DMS 273 (cell line): Measurements from ENCODE around the gene RNF126.

Experiments used
- DNase-seq: peaks from one replicate; lab custom pipeline; 2025; ENCODE audit not compliant: unreplicated experiment; lab: John Stamatoyannopoulos, UW

RNF126 gene

DNA sequence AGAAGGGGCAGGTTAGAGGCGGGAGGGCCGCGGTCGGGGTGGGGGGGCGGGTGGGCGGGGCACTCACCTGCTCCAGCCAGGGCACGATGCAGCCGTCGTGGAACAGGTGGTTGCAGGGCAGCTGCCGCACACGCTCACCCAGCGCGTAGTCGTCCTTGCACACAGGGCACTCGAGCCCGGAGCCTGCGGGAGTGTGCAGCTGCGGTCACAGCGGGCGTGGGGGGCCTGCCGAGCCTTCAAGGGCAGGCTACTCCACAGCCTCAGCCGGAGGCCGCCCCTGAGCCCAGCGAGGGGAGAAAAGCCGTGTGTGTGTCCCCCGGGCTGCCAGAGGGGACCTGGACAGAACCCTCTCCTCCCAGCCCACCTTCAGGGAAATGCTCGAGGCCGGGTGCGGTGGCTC, 14.7 kb downstream of the RNF126 start:
- DNase-seq = no peak

DNA sequence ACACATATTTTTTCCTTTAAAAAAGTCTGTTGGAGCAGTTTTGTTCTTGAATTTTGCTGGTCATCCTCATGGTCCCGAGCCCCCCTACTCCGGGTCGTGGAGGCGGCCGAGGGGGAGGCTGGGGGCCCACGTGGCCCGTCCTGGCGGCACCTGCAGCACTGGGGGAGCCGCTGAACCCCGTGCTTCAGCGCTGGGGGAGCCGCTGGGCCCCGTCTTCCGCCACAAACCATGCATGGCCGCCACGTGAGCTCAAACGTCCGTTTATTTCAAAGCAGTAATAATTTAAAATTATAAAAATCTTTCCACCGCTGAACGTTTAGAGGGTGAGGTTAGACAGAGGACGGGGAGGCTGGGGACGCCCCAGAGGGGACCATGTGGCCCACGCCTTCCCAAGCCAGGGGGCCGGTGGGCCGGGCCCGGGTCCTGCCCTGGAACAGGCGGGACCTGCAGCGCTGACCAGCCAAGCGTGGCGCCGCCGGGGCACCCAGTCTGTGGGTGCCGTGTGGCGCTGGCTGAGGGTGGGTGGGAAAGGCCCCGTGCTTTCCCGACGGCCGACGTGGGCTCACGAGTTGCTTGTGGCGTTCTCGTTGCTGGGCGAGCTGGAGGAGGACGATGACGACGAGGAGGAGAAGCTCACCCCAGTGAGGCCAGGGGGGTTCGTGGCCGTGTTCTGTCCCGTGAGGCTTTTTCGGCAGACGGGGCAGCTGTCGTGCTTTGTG, 15.3 kb downstream of the RNF126 start:
- no peak for DNase-seq

DNA sequence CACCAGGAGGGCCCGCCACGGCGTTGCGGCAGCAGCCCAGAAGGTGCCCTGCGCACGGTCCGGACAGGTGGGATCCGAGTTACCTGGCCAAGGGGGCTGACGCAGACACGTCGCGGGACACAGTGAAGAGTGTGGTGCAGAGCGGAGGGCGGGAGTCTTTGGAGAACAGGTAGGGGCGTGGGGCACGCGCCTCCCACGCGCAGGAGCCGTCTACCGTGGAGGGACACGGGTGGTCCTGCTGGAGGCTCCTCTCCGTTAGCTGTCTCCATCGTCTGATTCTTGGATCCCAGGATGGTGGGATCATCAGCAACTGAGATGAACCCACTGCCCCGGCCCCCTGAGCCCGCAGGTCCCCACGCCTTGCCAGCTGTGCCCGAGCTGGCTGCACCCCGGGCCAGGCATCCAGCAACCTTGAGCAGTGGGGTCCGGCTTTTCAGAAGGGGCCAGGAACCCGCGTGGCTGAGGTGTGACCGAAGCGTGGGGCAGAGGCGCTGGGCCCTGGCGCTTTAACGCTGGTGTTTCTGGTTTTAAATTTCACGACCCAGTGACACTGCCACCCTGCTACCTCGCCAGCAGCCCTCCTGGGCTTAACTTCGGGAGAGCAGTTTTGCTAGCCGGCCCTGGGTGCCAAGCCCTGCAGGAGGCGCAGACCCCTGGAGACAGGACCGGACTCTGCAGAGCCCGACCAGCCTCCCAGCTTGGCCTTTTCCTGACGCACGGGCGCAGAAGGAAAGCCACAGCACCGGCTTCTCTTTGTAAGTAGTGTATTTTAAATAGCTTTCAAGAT, 16.0 kb downstream of the RNF126 start:
- DNase-seq = no peak

DNA sequence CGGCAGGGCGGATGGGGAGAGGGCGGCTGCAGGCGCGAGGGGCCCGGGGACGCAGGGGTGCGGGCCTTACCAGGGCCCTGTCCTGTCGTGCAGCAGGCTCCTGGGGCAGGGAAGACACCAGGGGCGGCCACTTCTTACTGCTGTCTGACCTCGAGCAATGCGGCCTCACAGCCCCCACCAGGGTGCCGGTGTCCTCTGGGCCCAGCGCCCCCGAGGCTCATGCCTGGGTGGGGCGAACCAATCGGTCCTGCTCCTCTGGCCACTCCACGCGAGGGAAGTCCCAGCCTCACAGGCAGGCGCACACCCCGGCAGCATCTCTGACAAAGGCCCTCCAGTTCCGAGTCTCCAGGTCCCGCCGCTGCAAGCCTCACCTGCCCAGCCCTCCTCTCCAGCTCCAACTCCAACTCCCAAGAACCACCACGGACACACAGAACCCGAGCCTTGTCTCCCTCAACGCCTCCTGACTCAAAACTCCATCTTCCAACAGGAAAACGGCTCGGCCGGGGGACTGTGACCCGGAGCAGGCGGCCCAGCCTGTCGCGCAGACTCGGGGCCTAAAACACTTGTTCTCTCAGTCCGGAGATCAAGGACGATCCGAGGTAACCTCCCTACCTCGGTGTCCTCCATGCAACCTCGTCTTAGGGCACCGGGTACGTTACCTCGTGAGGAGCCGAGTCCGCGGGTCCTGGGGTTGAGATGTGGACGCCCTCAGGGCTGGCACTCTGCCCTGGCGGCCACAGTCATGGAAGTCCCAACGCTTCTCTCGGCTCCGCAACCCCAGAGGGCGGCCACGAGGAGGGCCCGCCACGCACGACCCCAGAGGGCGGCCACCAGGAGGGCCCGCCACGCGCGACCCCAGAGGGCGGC, 16.9 kb downstream of the RNF126 start:
- DNase-seq = no peak

DNA sequence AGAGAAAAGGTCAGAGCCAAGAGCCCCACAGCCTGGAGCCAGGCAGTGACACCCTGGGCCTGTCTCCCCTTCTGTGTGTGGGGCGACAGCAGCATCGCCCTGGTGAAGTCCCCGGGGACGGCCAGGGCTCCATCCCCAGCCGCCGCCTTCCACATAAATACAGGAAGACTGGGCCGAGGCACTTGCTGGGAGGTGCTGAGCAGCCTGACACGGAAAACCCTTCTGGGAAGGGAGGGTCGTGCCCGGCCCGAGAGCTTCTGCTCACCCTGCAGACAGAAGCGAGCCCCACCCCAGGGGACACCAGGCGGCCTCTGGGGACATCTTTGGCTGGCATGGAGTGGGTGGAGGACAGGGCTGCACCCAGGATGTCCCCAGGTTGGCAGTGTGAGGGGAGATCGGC, 18.2 kb downstream of the RNF126 start:
- DNase-seq = no peak

DNA sequence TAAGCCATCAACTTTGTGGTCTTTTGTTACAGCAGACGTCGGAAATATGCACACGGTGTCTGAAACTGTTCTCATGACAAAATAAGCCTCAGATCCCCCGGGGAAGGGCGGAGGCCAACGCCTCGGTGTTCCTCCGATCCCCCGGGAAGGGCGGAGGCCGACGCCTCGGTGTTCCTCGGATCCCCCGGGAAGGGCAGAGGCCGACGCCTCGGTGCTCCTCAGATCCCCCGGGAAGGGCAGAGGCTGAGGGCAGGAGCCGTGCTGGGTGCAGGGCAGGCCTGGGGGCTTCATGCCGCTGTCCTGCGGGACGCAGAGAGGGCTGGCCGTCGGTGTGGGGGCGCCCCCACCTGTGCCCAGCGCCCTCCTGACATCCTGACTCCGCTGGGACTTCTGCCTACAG, 18.7 kb downstream of the RNF126 start:
- DNase-seq = no peak

DNA sequence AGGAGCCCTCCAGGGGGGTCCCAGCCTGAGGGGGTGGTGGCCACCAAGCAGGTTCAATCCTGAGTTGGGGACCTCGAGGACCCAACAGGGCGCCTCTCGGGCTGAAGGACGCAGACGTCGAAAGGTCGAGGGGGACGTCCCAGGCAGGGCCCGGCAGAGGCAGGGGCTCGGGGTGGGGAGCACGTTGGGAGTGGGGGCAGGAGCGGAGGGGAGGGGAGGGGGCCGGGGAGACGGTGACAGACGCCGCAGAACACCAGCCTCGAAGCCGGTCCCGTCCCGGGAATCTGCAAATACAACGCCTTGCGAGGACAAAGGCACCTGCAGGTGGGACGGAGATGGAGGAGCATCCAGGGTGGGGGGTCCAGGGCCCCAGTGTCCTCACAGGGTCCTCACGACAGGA, 19.3 kb downstream of the RNF126 start:
- DNase-seq = no peak

DNA sequence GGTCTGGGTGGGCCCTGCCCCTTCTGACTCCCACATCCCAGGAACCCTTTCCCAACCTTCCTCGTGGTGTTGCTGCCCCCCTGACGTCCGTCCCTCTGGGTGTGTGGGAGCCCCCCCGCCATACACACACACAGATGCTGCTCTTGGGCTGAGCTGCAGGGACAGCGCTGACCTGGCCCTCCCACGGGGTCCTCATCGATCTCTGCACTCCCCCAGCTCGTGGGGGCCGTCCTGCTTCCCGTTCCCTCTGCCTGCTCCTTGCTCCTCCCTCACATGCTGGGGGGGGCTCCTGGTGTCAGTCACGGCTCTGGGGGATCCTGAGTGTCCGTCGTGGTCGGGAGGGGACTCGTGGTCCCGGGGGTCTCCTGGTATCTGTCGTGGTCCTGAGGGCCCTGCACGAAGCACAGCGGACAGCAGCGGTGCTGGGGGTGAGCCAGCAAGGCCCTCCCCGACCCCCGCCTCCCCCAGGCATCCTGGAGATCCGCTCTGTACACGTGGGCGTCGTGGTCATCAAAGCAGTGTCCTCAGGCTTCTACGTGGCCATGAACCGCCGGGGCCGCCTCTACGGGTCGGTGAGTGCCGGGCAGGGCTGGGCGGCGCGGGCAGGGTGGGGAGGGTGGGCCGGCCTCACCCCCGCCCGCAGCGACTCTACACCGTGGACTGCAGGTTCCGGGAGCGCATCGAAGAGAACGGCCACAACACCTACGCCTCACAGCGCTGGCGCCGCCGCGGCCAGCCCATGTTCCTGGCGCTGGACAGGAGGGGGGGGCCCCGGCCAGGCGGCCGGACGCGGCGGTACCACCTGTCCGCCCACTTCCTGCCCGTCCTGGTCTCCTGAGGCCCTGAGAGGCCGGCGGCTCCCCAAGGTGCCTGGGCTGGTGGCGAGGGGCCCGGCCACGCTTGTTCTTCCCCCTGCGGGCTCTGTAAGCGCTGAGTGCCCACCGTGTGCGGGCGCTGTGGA, 20.0 kb downstream of the RNF126 start:
- no peak for DNase-seq

DNA sequence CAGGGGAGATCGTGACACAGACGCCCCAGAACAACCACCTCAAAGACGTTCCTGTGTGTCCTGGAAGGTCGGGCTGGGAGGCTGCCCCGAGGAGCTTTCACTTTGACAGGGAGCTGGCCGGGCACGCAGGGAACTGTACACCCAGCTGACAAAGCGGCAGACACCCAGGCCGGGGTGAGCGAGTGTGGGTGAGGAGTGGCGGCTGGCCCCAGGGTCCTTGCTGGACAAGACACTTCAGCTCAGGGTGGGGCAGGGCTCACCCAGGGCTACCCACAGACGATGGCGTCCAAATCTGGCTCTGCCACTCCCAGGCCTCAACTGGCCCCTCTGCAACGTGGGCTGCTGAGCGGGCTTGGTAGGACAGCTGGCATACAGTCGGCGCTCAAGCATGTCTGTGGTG, 21.3 kb downstream of the RNF126 start:
- DNase-seq = no peak

DNA sequence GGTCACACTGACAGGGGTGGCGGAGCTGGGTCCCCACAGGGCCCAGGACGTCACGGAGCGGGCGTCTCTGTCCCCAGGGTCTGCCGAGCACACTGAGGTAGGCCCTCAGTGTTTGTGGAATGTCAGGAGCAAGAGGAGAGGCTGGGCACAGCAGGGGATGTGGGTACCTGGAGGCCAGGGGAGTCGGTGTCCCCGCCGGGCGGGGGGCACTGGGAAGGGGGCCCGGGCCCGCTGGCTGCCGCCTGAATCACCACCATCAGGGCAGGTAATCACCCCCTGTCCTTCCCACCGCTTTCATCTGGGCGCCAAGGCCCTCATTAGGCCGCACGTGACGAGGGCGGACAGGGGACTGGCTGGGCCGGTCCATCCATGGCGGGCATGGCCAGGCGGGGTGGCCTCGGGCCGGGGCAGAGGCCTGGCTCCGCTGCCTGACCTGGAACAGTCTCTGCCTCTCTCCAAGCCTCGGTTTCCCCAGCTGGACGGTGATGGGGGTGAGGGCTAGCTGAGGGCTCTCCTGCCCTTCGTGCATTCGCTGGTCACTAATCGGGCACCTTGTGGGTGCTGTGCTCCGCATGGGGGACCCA, 22.3 kb downstream of the RNF126 start:
- no peak for DNase-seq

DNA sequence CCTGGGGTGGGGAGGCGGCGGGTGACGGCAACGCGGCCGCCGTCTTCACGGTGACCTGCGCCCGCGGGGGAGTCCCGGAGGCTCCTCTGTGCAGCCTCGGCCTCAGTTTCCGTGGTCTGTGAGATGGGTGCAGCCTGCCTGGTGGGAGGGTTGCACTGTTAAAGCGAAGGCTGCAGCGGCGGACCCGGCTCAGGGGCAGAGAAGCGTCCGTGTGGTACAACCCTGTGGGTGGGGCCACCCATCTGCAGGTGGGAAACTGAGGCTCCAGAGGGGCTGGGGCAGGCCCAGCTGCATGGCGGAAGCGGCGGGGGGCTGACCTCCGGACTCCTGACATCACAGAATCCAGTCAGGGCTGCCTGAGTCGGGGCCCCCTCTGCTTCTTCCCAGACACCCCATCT, 22.9 kb downstream of the RNF126 start:
- no peak for DNase-seq

DNA sequence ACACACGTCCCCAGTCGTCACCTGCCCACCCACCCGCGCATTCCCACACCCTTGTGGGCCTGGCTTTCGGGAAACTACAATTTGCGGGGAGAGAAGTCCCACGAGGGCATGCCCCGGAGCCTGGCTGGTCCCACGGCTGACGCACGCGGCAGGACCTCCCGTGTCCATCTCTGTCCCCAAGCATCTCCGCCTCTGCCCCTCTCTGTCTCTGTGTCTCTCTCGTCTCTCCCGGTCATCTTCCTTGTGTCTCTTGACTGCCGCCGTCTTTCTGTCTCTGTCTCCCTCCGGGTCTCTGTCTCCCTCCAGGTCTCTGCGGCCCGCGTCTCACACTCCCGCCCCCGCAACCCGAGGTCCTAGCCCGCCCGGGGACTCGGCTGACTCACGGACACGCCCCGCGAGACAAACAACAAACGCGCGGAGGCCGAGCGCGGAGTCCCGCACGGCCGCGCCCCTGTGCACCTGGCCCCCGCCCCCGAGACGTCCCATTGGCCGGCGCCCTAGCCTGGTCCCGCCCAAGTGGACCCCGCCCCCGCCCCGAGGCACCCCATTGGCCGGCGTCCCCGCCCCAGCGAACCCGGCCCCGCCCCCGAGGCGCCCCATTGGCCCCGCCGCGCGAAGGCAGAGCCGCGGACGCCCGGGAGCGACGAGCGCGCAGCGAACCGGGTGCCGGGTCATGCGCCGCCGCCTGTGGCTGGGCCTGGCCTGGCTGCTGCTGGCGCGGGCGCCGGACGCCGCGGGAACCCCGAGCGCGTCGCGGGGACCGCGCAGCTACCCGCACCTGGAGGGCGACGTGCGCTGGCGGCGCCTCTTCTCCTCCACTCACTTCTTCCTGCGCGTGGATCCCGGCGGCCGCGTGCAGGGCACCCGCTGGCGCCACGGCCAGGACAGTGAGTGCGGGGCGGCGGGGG, 23.5 kb downstream of the RNF126 start, which contains the start of gene FGF22:
FGF22 (plus strand) TSS at position 627 of the 908 bp plus-strand sequence; CDS start at position 674, 47 bp downstream.
- peak; percentile 96 for DNase-seq

DNA sequence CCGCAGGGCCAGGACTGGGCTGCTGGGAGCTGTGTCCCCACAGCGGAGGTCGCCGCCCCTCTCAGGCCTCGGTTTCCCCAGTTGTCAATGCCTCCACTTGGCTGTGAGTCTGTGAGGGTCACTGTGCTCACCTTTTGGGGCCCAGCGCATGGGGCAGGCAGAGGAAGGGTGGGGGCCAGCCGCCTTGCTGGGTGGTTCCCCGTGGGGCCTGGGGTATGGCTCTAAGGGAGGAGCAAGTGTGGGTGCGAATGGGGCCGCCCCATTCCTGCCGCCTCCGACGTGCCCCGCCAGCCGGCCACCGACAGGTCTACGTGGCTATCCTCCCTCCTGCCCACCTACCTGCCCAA, 24.1 kb downstream of the RNF126 start:
- no peak for DNase-seq

DNA sequence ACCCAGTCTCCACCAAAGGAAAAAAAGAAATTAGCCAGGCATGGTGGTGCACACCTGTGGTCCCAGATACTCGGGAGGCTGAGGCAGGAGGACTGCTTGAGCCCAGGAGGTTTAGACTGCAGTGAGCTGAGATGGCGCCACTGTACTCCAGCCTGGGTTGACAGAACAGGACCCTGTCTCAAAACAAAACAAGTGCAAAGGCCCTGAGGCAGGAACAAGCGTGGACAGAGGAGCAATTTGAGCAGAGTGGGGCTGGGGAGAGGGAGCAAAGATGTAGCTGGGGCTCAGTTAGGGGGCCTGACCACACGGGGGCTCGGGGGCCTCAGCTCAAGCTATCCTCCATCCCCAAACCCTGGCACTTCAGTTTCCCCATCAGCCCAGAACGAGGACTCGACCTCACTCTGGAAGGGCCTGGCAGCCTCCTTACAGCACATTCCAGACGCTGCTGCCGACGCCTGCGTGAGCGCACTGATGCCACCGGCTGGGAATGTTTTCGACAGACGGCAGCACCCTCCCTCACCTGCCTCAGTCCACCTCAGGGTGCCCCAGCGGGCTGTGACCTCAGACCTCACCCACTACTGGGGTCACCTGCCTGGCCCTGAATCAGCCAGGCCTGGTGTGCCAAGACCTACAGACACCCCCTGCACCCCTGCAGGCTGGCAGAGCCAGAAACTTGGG, 27.9 kb downstream of the RNF126 start:
- DNase-seq = no peak

DNA sequence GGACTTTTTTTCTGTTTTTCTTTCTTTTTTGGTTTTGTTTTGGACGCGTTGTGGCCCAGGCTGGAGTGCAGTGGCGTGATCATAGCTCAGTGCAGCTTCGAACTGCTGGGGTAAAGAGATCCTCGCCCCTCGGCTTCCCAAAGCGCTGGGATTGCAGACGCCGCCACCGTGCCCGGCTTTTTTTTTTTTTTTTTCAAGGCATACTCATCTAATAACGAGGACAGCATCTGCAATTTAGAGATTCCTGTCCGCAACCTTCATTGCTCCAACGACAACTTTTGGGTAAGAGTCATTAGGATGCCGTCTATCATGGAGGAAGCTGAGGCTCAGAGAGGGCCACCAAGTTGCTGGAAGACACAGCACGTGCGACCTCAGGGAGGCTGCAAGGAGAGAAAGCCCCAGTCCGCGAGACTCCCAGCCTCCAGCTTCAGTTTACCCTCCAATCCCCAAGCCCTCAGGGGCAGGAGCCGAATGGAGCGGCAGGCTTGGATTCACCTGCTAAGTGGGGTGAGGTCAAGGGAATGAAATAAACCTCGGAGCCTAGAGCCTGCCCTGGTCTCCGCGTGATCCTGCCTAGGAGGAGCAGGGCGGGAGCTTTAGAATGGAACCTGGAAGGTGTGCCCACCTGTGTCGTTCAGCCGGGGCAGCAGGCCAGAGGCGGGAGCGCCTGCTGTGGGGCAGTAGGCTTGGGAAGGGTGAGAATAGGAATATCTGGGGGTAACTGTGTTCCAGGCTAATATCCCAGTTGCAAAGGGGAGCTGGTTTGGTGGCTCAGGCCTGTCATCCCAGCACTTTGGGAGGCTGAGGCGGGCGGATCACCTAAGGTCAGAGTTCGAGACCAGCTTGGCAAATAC, 29.0 kb downstream of the RNF126 start:
- peak; percentile 53 for DNase-seq

DNA sequence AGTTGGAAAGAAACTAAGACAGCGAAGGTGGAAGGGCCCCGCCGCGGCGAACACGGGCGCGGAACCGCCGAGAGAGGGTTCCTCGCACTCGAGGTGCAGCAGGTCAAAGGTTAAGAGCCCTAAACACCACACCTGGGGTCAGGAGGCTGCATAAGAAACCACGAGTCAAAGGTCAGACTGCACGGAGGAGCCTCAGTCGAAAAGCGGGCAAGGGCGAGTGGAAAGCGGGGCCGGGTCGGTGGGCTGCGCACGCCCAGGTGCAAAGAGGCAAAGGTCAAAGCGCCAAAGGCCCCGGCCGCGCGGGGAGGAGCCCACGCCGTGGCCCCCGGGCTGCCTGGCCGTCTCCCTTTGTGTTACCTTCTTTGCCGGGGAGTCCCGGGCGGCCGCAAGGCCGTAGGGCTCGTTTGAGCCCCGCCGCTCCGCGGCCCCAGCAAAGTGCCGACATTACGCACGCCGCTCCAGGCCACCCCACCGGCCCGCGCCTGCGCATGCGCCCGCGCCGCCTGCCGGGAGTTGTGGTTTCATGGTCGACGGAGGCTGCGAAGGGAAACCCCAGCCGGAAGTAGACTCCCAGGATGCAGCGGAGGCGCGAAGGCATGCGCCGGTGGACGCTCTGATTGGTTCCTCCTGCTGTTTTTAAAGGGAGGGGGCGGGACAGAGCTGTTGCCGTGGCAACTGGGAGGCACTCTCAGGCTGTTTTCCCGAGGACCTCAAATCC, 29.8 kb downstream of the RNF126 start, which contains the start of gene POLRMT:
POLRMT (minus strand) TSS at position 470 of the 718 bp plus-strand sequence; CDS start at position 445, 25 bp downstream.
- peak; percentile 99 for DNase-seq

DNA sequence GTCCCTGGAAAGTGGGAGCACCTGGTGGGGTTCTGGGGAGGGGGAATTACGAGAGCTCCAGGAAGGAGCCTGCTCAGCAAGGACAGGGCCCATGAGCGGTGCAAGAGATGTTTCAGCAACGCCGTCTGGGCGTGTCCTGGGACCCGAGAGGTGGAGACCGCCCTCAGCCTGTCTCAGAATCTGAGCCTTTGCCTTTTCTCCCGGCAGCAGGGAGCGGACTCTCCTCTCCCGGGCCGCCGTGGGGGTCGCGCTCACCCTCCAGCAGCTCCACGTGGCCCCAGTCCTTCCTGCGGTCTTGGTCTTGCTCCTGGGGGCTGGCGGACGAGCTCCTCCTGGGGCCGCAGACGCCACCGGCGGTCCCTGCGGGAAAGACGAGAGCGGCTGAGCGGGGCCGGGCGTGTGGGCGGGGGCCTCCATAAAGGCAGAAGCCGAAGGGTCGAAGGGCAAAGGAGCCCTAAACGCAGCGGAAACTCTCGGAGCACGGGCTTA, 30.4 kb downstream of the RNF126 start:
- peak; percentile 82 for DNase-seq
